HEK293 (cell line): Measurements from ENCODE around the gene SYN1.

Experiments
- CTCF ChIA-PET: fragments of 350-600 bp; formaldehyde crosslinking; extraction: SDS; loops from one replicate; lab custom pipeline; 2021; ENCODE audit warnings: antibody characterized with exemption; lab: Yijun Ruan, JAX
- POLR2A ChIA-PET: fragments of 300-600 bp; formaldehyde crosslinking; extraction: SDS; loops from one replicate; lab custom pipeline; 2020; ENCODE audit warnings: antibody characterized with exemption, inconsistent platforms; lab: Yijun Ruan, JAX
- H3K27ac ChIP-seq: fragments of 200-500 bp; sonication (Bioruptor generic); 2 replicates; pipeline ENCODE4 v1.5.1; 2014; ENCODE audit warnings: low read depth, low read length, control low read depth, inconsistent platforms; ENCODE audit errors: extremely low read depth
- H3K36me3 ChIP-seq, 2 experiments: fragments of 200-500 bp in 1 of 2; sonication (Bioruptor generic) in 1 of 2; 1 replicate in 1 of 2; 2 replicates in 1 of 2; pipeline ENCODE4 v1.5.1; 2014 to 2017; ENCODE audit warnings: inconsistent platforms in 2 of 2, low read length in 2 of 2; ENCODE audit not compliant: control insufficient read depth in 2 of 2, insufficient read depth in 1 of 2
- H3K4me1 ChIP-seq: fragments of 200-500 bp; sonication (Bioruptor generic); 2 replicates; pipeline ENCODE4 v1.5.1; 2014; ENCODE audit warnings: mild to moderate bottlenecking, low read length, inconsistent platforms; ENCODE audit not compliant: control insufficient read depth, insufficient read depth
- H3K4me3 ChIP-seq: 2 replicates; pipeline ENCODE4 v1.5.1; 2011; ENCODE audit warnings: low read depth, mild to moderate bottlenecking, control low read depth, low read length, moderate library complexity
- H3K9me3 ChIP-seq: fragments of 200-500 bp; sonication (Bioruptor generic); 2 replicates; pipeline ENCODE4 v1.5.1; 2014; ENCODE audit warnings: low read depth, low read length, inconsistent platforms; ENCODE audit not compliant: control insufficient read depth, insufficient read depth
- BCL11A ChIP-seq: fragments of 450-650 bp; formaldehyde crosslinking; IDR thresholded peaks from 2 replicates; pipeline ENCODE4 v1.5.1; 2016; ENCODE audit warnings: low read depth, missing biosample characterization, missing genetic modification characterization
- EGR2 ChIP-seq: fragments of 450-650 bp; formaldehyde crosslinking; IDR thresholded peaks from 2 replicates; pipeline ENCODE4 v1.5.1; 2016; ENCODE audit warnings: low read depth, missing biosample characterization, missing genetic modification characterization
- GLI2 ChIP-seq: fragments of 450-650 bp; formaldehyde crosslinking; IDR thresholded peaks from 2 replicates; pipeline ENCODE4; 2017; ENCODE audit warnings: missing biosample characterization, missing genetic modification characterization, low read depth, borderline replicate concordance
- GLIS1 ChIP-seq: fragments of 450-650 bp; formaldehyde crosslinking; IDR thresholded peaks from 2 replicates; pipeline ENCODE4 v1.5.1; 2016; ENCODE audit warnings: missing biosample characterization, missing genetic modification characterization
- MYNN ChIP-seq: fragments of 450-650 bp; formaldehyde crosslinking; IDR thresholded peaks from 2 replicates; pipeline ENCODE4 v1.5.1; 2016; ENCODE audit warnings: missing biosample characterization, missing genetic modification characterization, borderline replicate concordance
- PRDM1 ChIP-seq: fragments of 450-650 bp; formaldehyde crosslinking; IDR thresholded peaks from 2 replicates; pipeline ENCODE4; 2016; ENCODE audit warnings: missing biosample characterization, missing genetic modification characterization
- TRIM28 ChIP-seq: IDR thresholded peaks from 2 replicates; pipeline ENCODE4 v1.6.1; 2011; ENCODE audit warnings: low read length, control low read depth, borderline replicate concordance
- ZBTB11 ChIP-seq: fragments of 450-650 bp; formaldehyde crosslinking; conservative IDR thresholded peaks from 2 replicates; pipeline ENCODE4 v1.5.1; 2016; ENCODE audit warnings: low read depth, missing biosample characterization, missing genetic modification characterization
- ZBTB8A ChIP-seq: fragments of 450-650 bp; formaldehyde crosslinking; IDR thresholded peaks from 2 replicates; pipeline ENCODE4 v1.5.1; 2016; ENCODE audit warnings: missing biosample characterization, missing genetic modification characterization
- ZNF223 ChIP-seq: fragments of 450-650 bp; formaldehyde crosslinking; IDR thresholded peaks from 2 replicates; pipeline ENCODE4 v1.5.1; 2016; ENCODE audit warnings: missing biosample characterization, missing genetic modification characterization
- ZNF274 ChIP-seq, 2 experiments: fragments of 200-500 bp in 1 of 2; fragments of 450-650 bp in 1 of 2; sonication (Bioruptor generic) in 1 of 2; formaldehyde crosslinking in 1 of 2; IDR thresholded peaks; 2 replicates each; pipeline versions ENCODE4 v1.5.1 to v1.6.1; 2014 to 2016; ENCODE audit warnings: borderline replicate concordance in 1 of 2, inconsistent platforms in 1 of 2, low read length in 1 of 2, missing biosample characterization in 1 of 2, missing genetic modification characterization in 1 of 2
- ZNF302 ChIP-seq: fragments of 450-650 bp; formaldehyde crosslinking; IDR thresholded peaks from 2 replicates; pipeline ENCODE4 v1.5.1; 2016; ENCODE audit warnings: missing biosample characterization, missing genetic modification characterization, low read depth
- ZNF366 ChIP-seq: fragments of 450-650 bp; formaldehyde crosslinking; conservative IDR thresholded peaks from 2 replicates; pipeline ENCODE4 v1.5.1; 2016; ENCODE audit warnings: missing biosample characterization, missing genetic modification characterization
- ZNF426 ChIP-seq: fragments of 450-650 bp; formaldehyde crosslinking; IDR thresholded peaks from 2 replicates; pipeline ENCODE4 v1.5.1; 2017; ENCODE audit warnings: missing biosample characterization, missing genetic modification characterization, mild to moderate bottlenecking, inconsistent platforms, moderate library complexity
- ZNF48 ChIP-seq: fragments of 450-650 bp; formaldehyde crosslinking; IDR thresholded peaks from 2 replicates; pipeline ENCODE4 v1.5.1; 2016; ENCODE audit warnings: missing biosample characterization, missing genetic modification characterization
- ZNF514 ChIP-seq: fragments of 450-650 bp; formaldehyde crosslinking; IDR thresholded peaks from 2 replicates; pipeline ENCODE4 v1.5.1; 2016; ENCODE audit warnings: missing biosample characterization, missing genetic modification characterization
- ZNF707 ChIP-seq: fragments of 450-650 bp; formaldehyde crosslinking; IDR thresholded peaks from 2 replicates; pipeline ENCODE4 v1.5.1; 2016; ENCODE audit warnings: missing biosample characterization, missing genetic modification characterization
- ZNF76 ChIP-seq: fragments of 450-650 bp; formaldehyde crosslinking; IDR thresholded peaks from 2 replicates; pipeline ENCODE4; 2016; ENCODE audit warnings: low read depth, missing biosample characterization, missing genetic modification characterization, borderline replicate concordance
- TF ChIP-seq, protein P1 (sequence below): IDR thresholded peaks from 2 replicates; pipeline ENCODE4 v1.6.1; 2011; ENCODE audit warnings: mild to moderate bottlenecking, low read depth, low read length, borderline replicate concordance
- TF ChIP-seq, protein P2 (sequence below): fragments of 450-650 bp; formaldehyde crosslinking; IDR thresholded peaks from 2 replicates; pipeline ENCODE4 v1.5.1; 2016; ENCODE audit warnings: missing biosample characterization, missing genetic modification characterization

The SYN1 gene

GRCh38 chrX:47643926-47644325 lies 24.3 kb upstream of the SYN1 start (continued):
- TF ChIP-seq ZBTB11 (tag by site-specific recombination): no peak
- TF ChIP-seq ZNF274 (IDR thresholded peaks at IDR 0.05; ENCODE audit: low read length): no peak
- no peak for TF ChIP-seq ZNF274 (tag by site-specific recombination; IDR thresholded peaks at IDR 0.05; ENCODE audit: borderline replicate concordance)
- no peak for TF ChIP-seq MYNN (tag by site-specific recombination)

- no peaks in the 10 kb centered on the region for H3K4me1 ChIP-seq
- peaks cover 17 to 86% of the 10 kb centered on the region in 2 experiments for H3K36me3 ChIP-seq
- H3K4me3 ChIP-seq: no peak overlapping the region
- ChIA-PET CTCF (no interaction called here), POLR2A (no interaction called here)
- TF ChIP-seq EGR2 (no peak), ZNF48 (no peak), ZNF366 (tag by site-specific recombination) (no peak), ZNF514 (tag by site-specific recombination) (no peak), PRDM1 (tag by site-specific recombination) (no peak), ZNF76 (no peak), ZBTB8A (tag by site-specific recombination) (no peak), TRIM28 (no peak), ZNF707 (tag by site-specific recombination) (no peak), ZNF302 (tag by site-specific recombination) (no peak), GLI2 (tag by site-specific recombination) (no peak), BCL11A (tag by site-specific recombination) (no peak), ZNF426 (tag by site-specific recombination) (no peak), GLIS1 (tag by site-specific recombination) (no peak), ZNF223 (tag by site-specific recombination) (no peak)
- TF ChIP-seq, protein P1, sequence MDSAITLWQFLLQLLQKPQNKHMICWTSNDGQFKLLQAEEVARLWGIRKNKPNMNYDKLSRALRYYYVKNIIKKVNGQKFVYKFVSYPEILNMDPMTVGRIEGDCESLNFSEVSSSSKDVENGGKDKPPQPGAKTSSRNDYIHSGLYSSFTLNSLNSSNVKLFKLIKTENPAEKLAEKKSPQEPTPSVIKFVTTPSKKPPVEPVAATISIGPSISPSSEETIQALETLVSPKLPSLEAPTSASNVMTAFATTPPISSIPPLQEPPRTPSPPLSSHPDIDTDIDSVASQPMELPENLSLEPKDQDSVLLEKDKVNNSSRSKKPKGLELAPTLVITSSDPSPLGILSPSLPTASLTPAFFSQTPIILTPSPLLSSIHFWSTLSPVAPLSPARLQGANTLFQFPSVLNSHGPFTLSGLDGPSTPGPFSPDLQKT: no peak
- TF ChIP-seq, protein P2, sequence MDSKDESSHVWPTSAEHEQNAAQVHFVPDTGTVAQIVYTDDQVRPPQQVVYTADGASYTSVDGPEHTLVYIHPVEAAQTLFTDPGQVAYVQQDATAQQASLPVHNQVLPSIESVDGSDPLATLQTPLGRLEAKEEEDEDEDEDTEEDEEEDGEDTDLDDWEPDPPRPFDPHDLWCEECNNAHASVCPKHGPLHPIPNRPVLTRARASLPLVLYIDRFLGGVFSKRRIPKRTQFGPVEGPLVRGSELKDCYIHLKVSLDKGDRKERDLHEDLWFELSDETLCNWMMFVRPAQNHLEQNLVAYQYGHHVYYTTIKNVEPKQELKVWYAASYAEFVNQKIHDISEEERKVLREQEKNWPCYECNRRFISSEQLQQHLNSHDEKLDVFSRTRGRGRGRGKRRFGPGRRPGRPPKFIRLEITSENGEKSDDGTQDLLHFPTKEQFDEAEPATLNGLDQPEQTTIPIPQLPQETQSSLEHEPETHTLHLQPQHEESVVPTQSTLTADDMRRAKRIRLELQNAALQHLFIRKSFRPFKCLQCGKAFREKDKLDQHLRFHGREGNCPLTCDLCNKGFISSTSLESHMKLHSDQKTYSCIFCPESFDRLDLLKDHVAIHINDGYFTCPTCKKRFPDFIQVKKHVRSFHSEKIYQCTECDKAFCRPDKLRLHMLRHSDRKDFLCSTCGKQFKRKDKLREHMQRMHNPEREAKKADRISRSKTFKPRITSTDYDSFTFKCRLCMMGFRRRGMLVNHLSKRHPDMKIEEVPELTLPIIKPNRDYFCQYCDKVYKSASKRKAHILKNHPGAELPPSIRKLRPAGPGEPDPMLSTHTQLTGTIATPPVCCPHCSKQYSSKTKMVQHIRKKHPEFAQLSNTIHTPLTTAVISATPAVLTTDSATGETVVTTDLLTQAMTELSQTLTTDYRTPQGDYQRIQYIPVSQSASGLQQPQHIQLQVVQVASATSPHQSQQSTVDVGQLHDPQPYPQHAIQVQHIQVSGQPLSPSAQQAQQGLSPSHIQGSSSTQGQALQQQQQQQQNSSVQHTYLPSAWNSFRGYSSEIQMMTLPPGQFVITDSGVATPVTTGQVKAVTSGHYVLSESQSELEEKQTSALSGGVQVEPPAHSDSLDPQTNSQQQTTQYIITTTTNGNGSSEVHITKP: no peak
- peaks cover 4% of the 10 kb centered on the region; the same call in 1 of the 2 replicates for H3K9me3 ChIP-seq
- H3K27ac ChIP-seq: no peak overlapping the region
Measured at GRCh38 chrX:47638816-47639215, 19.2 kb upstream of the SYN1 start.
